ENCODE results near the gene SEMA6B.

Gene SEMA6B, protein sequence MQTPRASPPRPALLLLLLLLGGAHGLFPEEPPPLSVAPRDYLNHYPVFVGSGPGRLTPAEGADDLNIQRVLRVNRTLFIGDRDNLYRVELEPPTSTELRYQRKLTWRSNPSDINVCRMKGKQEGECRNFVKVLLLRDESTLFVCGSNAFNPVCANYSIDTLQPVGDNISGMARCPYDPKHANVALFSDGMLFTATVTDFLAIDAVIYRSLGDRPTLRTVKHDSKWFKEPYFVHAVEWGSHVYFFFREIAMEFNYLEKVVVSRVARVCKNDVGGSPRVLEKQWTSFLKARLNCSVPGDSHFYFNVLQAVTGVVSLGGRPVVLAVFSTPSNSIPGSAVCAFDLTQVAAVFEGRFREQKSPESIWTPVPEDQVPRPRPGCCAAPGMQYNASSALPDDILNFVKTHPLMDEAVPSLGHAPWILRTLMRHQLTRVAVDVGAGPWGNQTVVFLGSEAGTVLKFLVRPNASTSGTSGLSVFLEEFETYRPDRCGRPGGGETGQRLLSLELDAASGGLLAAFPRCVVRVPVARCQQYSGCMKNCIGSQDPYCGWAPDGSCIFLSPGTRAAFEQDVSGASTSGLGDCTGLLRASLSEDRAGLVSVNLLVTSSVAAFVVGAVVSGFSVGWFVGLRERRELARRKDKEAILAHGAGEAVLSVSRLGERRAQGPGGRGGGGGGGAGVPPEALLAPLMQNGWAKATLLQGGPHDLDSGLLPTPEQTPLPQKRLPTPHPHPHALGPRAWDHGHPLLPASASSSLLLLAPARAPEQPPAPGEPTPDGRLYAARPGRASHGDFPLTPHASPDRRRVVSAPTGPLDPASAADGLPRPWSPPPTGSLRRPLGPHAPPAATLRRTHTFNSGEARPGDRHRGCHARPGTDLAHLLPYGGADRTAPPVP

DNA sequence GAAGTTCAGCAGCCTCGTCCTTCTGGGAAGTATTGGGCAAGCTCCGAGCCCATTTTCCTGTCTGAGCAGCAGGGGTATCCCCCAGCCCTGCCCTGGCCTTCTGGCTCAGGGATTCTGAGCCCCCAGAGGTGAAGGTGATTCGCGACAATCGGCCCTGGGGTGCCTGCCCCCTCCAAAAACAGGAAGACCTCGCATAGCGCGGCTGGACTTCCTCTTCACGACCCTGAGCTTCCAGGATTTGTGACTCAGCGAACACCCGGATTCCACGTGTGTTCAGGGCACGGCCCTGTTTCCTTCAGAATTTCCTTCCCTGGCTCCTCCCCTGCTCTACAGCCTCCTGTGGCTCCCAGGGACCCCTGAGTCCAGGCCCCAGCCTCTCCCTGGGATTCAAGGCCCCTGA is at the start of gene SEMA6B:
Gene SEMA6B, minus strand, starts transcription at position 116 of the 400 bp plus-strand sequence. CDS start 1,227 bp downstream, outside the sequence.
- H3K9me3 Mint-ChIP-seq, result no peaks in the 10 kb centered on the region
- H3K4me1 Mint-ChIP-seq (ENCODE audit: low read depth), result no peaks in the 10 kb centered on the region
- no peak within 1 kb of the TSS for H3K27ac Mint-ChIP-seq
- H3K4me3 Mint-ChIP-seq, result no peak within 1 kb of the TSS
- H3K36me3 Mint-ChIP-seq (ENCODE audit: low read depth), result no peaks in the 10 kb centered on the region
- no peaks in the 10 kb centered on the region for H3K27me3 Mint-ChIP-seq (ENCODE audit: low read depth)

DNA sequence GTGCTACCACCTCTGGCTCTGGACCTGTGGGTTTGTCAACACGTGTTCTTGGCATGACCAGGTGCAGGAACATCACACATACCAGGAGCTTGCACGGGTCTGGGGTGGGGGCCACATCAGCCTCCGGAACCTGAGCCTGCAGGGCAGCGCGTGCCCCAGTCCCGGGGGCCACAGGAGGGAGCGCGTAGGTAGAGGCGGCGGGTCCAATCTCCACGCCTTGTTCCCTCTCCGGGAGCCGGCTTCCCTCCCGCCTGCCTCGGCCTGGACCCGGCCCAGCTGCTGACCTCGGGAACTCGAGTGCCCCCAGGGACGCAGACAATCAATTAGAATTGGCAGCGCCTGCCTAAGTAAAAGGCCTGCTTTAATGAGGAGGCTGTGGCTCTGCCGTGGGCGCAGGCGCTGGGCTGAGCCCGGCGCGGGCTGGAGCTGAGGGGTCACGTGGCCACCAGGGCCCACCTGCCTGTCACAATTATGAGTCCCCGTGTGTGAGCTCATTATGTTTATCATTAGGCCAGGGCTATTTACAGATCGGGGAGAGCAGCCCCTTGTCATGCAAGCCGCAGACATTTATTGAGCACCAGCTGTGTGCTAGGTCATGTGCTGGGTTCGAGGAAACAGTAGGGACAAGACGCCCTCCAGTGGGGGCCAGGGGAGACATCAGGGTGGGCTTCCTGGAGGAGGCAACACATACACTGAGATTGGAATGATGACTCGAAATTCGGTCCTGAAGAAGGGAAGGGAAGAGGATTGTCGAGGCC is 47.6 kb upstream of the SEMA6B start:
- H3K27me3 Mint-ChIP-seq (ENCODE audit: low read depth), result peaks cover 15% of the 10 kb centered on the region
- no peaks in the 10 kb centered on the region for H3K36me3 Mint-ChIP-seq (ENCODE audit: low read depth)
- no peak overlapping the region for H3K27ac Mint-ChIP-seq
- H3K4me3 Mint-ChIP-seq, result no peak overlapping the region
- no peaks in the 10 kb centered on the region for H3K9me3 Mint-ChIP-seq
- H3K4me1 Mint-ChIP-seq (ENCODE audit: low read depth), result no peaks in the 10 kb centered on the region

DNA sequence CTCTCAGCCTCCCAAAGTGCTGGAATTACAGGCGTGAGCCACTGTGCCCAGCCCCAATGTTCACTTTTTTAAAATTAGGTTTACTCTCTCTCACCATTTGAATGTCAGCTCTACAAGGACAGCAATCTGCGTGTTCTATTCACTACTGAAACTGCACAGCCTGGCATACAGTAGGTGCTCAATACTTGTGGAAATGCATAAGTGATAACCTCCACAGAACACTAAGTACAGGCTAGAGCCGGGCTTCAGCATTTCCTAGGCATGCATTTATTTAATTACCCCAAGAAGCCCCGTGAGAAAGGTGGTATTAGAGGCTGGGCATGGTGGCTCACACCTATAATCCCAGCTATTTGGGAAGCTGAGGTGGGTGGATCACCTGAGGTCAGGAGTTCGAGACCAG is 46.7 kb upstream of the SEMA6B start:
- H3K4me1 Mint-ChIP-seq (ENCODE audit: low read depth), result no peaks in the 10 kb centered on the region
- H3K9me3 Mint-ChIP-seq, result no peaks in the 10 kb centered on the region
- H3K4me3 Mint-ChIP-seq, result no peak overlapping the region
- no peak overlapping the region for H3K27ac Mint-ChIP-seq
- H3K27me3 Mint-ChIP-seq (ENCODE audit: low read depth), result peaks cover 18% of the 10 kb centered on the region
- no peaks in the 10 kb centered on the region for H3K36me3 Mint-ChIP-seq (ENCODE audit: low read depth)

DNA sequence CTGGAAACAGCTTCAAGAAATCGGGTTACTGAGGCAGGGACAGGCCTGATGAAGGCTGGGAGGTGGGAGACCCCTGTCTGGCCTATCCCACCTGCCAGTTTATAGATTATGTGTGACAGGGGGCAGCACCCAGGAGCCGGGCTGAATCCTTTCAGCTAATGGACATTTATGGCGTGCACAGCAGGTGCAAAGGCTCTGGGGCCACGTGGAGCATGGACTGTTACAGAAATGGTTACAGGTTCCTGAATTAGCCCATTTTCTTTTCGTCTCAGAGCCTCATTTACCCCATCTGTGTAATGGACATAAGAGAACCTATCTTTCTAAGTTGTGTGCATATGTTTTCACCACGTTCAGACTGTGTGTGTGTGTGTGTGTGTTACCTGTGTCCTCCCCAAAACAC is 45.4 kb upstream of the SEMA6B start:
- no peak overlapping the region for H3K4me3 Mint-ChIP-seq
- H3K27ac Mint-ChIP-seq, result no peak overlapping the region
- H3K36me3 Mint-ChIP-seq (ENCODE audit: low read depth), result no peaks in the 10 kb centered on the region
- H3K4me1 Mint-ChIP-seq (ENCODE audit: low read depth), result no peaks in the 10 kb centered on the region
- H3K27me3 Mint-ChIP-seq (ENCODE audit: low read depth), result peaks cover 19% of the 10 kb centered on the region
- no peaks in the 10 kb centered on the region for H3K9me3 Mint-ChIP-seq

DNA sequence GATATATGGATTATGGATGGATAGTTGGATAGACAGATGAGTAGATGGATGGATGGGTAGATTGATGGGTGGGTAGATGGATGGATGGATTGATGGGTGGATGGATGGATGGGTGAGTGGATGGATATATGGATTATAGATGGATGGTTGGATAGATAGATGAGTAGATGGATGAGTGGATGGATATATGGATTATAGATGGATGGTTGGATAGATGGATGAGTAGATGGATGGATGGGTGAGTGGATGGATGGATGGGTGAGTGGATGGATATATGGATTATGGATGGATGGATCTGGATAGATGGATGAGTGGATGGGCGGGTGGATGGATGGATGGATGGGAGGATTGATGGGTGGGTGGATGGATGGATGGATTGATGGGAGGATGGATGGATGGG is 43.4 kb upstream of the SEMA6B start:
- H3K4me1 Mint-ChIP-seq (ENCODE audit: low read depth), result no peaks in the 10 kb centered on the region
- no peak overlapping the region for H3K27ac Mint-ChIP-seq
- no peaks in the 10 kb centered on the region for H3K36me3 Mint-ChIP-seq (ENCODE audit: low read depth)
- no peaks in the 10 kb centered on the region for H3K9me3 Mint-ChIP-seq
- peaks cover 27% of the 10 kb centered on the region for H3K27me3 Mint-ChIP-seq (ENCODE audit: low read depth)
- no peak overlapping the region for H3K4me3 Mint-ChIP-seq

GRCh38 chr19:4602173-4602788 is 42.8 kb upstream of the SEMA6B start:
- Mint-ChIP-seq H3K4me3 (no peak overlapping the region), H3K9me3 (no peaks in the 10 kb centered on the region), H3K27me3 (ENCODE audit: low read depth) (peaks cover 24% of the 10 kb centered on the region), H3K27ac (no peak overlapping the region), H3K4me1 (ENCODE audit: low read depth) (peaks cover under 1% of the 10 kb centered on the region), H3K36me3 (ENCODE audit: low read depth) (no peaks in the 10 kb centered on the region)

- Mint-ChIP-seq H3K36me3 (ENCODE audit: low read depth) (no peaks in the 10 kb centered on the region), H3K27ac (no peak overlapping the region), H3K27me3 (ENCODE audit: low read depth) (peaks cover 29% of the 10 kb centered on the region), H3K4me1 (ENCODE audit: low read depth) (peaks cover 3% of the 10 kb centered on the region), H3K9me3 (no peaks in the 10 kb centered on the region), H3K4me3 (no peak overlapping the region)
Measured at GRCh38 chr19:4600893-4601292, 41.4 kb upstream of the SEMA6B start.

GRCh38 chr19:4600082-4600481 is 40.6 kb upstream of the SEMA6B start:
- Mint-ChIP-seq H3K27ac (no peak overlapping the region), H3K9me3 (no peaks in the 10 kb centered on the region), H3K27me3 (ENCODE audit: low read depth) (peaks cover 33% of the 10 kb centered on the region), H3K4me3 (no peak overlapping the region), H3K36me3 (ENCODE audit: low read depth) (no peaks in the 10 kb centered on the region), H3K4me1 (ENCODE audit: low read depth) (peaks cover 3% of the 10 kb centered on the region)

DNA sequence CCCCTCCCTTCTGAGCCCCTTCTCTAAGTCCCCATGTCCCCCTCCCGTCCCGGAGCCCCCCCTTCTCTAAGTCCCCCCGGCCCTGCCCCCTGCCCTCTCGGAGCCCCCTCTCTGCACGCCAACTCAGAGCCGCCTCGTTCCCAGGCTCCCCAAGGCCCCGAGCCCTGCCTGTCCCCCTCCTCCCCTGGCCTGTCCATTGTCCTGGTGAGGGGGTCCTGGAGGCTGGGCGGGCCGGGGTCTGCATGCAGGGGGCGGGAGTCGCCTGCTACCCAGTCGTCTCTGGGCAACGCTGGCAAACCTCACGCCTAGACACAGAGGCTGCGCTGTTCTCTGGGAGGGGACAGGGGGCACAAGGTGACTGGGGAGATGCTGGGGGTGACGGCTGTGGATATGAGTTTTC is 39.2 kb upstream of the SEMA6B start:
- Mint-ChIP-seq H3K4me1 (ENCODE audit: low read depth) (peaks cover 3% of the 10 kb centered on the region), H3K27ac (no peak overlapping the region), H3K27me3 (ENCODE audit: low read depth) (peaks cover 43% of the 10 kb centered on the region), H3K36me3 (ENCODE audit: low read depth) (no peaks in the 10 kb centered on the region), H3K4me3 (no peak overlapping the region), H3K9me3 (no peaks in the 10 kb centered on the region)

GRCh38 chr19:4597975-4598671 is 38.6 kb upstream of the SEMA6B start:
- Mint-ChIP-seq H3K9me3 (no peaks in the 10 kb centered on the region), H3K36me3 (ENCODE audit: low read depth) (no peaks in the 10 kb centered on the region), H3K27ac (no peak overlapping the region), H3K4me1 (ENCODE audit: low read depth) (peaks cover 3% of the 10 kb centered on the region), H3K27me3 (ENCODE audit: low read depth) (peaks cover 43% of the 10 kb centered on the region), H3K4me3 (no peak overlapping the region)

GRCh38 chr19:4597278-4597974 is 37.9 kb upstream of the SEMA6B start:
- H3K36me3 Mint-ChIP-seq (ENCODE audit: low read depth), result no peaks in the 10 kb centered on the region
- no peak overlapping the region for H3K27ac Mint-ChIP-seq
- H3K4me1 Mint-ChIP-seq (ENCODE audit: low read depth), result peaks cover 3% of the 10 kb centered on the region
- H3K27me3 Mint-ChIP-seq (ENCODE audit: low read depth), result peaks cover 46% of the 10 kb centered on the region
- peak overlapping the region; percentile 40 for H3K4me3 Mint-ChIP-seq
- no peaks in the 10 kb centered on the region for H3K9me3 Mint-ChIP-seq

DNA sequence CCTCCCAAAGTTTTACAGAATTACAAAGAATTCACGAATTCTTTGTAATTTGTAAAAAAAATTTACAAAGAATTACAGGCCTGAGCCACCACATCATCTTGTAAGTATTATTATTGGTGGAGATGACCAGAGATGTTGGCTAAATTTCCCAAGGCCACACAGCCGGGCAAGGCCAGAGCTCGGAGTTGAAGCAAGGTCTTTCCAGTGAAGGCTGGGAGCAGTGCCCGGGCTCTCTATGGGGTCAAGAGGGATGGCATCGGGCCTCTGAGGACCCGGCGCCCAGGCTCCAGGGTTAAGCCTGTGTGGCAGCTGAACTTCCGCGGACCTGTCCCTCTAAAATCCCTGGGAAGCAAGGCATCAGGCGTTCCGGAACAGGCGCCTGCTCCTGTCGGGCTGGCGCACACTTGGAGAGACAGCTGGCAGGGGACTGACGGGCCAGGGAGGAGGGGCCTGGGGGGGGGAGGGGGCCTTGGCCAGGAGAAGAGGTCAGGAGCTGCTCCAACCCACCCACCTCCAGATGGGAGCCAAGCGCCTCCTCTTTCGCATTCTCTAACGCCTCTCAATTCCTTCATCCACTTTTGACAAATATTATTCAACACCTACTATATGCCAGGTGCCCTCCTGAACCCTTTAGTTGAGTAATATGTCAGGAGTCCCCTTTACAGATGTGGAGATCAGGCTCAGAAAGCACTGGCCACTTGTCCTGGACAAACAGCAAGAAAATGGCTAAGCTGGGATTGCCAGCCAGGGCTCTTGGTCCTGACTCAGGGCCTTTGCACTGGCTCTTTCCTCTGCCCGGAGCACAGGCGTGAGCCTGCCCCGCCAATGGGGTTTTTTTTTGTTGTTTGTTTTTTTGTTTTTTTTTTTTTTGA is 36.8 kb upstream of the SEMA6B start:
- Mint-ChIP-seq H3K36me3 (ENCODE audit: low read depth) (no peaks in the 10 kb centered on the region), H3K9me3 (no peaks in the 10 kb centered on the region), H3K4me3 (no peak overlapping the region), H3K27me3 (ENCODE audit: low read depth) (peaks cover 51% of the 10 kb centered on the region), H3K27ac (no peak overlapping the region), H3K4me1 (ENCODE audit: low read depth) (peaks cover 3% of the 10 kb centered on the region)
